HEK293 (cell line): Measurements from ENCODE around the gene TRAPPC8.

Experiments used
- PBX3 ChIP-seq: sonication (generic); formaldehyde crosslinking; IDR thresholded peaks from 2 replicates; pipeline ENCODE4 v1.8.1; 2022; ENCODE audit warnings: mild to moderate bottlenecking, moderate library complexity, missing genetic modification reagents
- SCRT1 ChIP-seq: fragments of 450-650 bp; formaldehyde crosslinking; IDR thresholded peaks from 2 replicates; pipeline ENCODE4 v1.5.1; 2016; ENCODE audit warnings: missing biosample characterization, missing genetic modification characterization, borderline replicate concordance
- ZNF155 ChIP-seq: fragments of 450-650 bp; formaldehyde crosslinking; IDR thresholded peaks from 2 replicates; pipeline ENCODE4 v1.5.1; 2016; ENCODE audit warnings: missing biosample characterization, missing genetic modification characterization
- ZNF521 ChIP-seq: fragments of 450-650 bp; formaldehyde crosslinking; IDR thresholded peaks from 2 replicates; pipeline ENCODE4 v1.5.1; 2017; ENCODE audit warnings: missing biosample characterization, mild to moderate bottlenecking, missing genetic modification characterization
- ZNF560 ChIP-seq: fragments of 450-650 bp; formaldehyde crosslinking; IDR thresholded peaks from 2 replicates; pipeline ENCODE4 v1.5.1; 2017; ENCODE audit warnings: missing biosample characterization, missing genetic modification characterization, borderline replicate concordance
- ZNF664 ChIP-seq: fragments of 450-650 bp; formaldehyde crosslinking; IDR thresholded peaks from 2 replicates; pipeline ENCODE4 v1.5.1; 2016; ENCODE audit warnings: missing biosample characterization, missing genetic modification characterization
- ZNF792 ChIP-seq: fragments of 450-650 bp; formaldehyde crosslinking; IDR thresholded peaks from 2 replicates; pipeline ENCODE4 v1.5.1; 2016; ENCODE audit warnings: missing biosample characterization, missing genetic modification characterization
- TF ChIP-seq, protein P1 (sequence below): fragments of 450-650 bp; formaldehyde crosslinking; IDR thresholded peaks from 2 replicates; pipeline ENCODE4 v1.5.1; 2017; ENCODE audit warnings: missing biosample characterization, missing genetic modification characterization
- TF ChIP-seq, protein P2 (sequence below): fragments of 450-650 bp; formaldehyde crosslinking; IDR thresholded peaks from 2 replicates; pipeline ENCODE4 v1.5.1; 2017; ENCODE audit warnings: missing biosample characterization, missing genetic modification characterization
- TF ChIP-seq, protein P3 (sequence below): fragments of 450-650 bp; formaldehyde crosslinking; IDR thresholded peaks from 2 replicates; pipeline ENCODE4 v1.5.1; 2016; ENCODE audit warnings: missing biosample characterization, missing genetic modification characterization

Gene TRAPPC8

DNA sequence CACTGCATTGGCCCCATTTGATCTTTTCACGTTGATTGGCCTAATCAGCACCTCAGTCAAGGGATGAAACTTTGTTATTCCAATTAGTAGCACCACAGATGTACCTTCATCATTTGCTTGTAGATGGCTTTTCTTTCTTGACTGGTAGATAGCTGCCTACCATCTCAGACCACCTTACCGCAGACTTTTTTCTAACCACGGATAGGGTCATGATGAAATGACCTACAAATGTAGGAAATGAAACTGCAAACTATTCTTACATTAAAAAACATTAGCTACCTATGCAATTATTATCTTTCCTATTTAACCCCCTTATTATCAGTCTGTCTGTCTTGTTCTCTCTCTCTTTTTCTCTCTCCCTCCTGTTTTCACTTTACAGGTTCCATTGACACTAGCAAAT is 159.9 kb downstream of the TRAPPC8 start (continued):
- TF ChIP-seq ZNF560 (tag by site-specific recombination), result no peak
- no peak for TF ChIP-seq PBX3 (CRISPR knock-in tag)
- TF ChIP-seq ZNF792, result no peak
- TF ChIP-seq, protein P1, sequence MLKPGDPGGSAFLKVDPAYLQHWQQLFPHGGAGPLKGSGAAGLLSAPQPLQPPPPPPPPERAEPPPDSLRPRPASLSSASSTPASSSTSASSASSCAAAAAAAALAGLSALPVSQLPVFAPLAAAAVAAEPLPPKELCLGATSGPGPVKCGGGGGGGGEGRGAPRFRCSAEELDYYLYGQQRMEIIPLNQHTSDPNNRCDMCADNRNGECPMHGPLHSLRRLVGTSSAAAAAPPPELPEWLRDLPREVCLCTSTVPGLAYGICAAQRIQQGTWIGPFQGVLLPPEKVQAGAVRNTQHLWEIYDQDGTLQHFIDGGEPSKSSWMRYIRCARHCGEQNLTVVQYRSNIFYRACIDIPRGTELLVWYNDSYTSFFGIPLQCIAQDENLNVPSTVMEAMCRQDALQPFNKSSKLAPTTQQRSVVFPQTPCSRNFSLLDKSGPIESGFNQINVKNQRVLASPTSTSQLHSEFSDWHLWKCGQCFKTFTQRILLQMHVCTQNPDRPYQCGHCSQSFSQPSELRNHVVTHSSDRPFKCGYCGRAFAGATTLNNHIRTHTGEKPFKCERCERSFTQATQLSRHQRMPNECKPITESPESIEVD (tag by site-specific recombination), result no peak
- TF ChIP-seq ZNF155 (tag by site-specific recombination), result no peak
- TF ChIP-seq, protein P2, sequence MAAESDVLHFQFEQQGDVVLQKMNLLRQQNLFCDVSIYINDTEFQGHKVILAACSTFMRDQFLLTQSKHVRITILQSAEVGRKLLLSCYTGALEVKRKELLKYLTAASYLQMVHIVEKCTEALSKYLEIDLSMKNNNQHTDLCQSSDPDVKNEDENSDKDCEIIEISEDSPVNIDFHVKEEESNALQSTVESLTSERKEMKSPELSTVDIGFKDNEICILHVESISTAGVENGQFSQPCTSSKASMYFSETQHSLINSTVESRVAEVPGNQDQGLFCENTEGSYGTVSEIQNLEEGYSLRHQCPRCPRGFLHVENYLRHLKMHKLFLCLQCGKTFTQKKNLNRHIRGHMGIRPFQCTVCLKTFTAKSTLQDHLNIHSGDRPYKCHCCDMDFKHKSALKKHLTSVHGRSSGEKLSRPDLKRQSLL (tag by site-specific recombination), result no peak
- TF ChIP-seq, protein P3, sequence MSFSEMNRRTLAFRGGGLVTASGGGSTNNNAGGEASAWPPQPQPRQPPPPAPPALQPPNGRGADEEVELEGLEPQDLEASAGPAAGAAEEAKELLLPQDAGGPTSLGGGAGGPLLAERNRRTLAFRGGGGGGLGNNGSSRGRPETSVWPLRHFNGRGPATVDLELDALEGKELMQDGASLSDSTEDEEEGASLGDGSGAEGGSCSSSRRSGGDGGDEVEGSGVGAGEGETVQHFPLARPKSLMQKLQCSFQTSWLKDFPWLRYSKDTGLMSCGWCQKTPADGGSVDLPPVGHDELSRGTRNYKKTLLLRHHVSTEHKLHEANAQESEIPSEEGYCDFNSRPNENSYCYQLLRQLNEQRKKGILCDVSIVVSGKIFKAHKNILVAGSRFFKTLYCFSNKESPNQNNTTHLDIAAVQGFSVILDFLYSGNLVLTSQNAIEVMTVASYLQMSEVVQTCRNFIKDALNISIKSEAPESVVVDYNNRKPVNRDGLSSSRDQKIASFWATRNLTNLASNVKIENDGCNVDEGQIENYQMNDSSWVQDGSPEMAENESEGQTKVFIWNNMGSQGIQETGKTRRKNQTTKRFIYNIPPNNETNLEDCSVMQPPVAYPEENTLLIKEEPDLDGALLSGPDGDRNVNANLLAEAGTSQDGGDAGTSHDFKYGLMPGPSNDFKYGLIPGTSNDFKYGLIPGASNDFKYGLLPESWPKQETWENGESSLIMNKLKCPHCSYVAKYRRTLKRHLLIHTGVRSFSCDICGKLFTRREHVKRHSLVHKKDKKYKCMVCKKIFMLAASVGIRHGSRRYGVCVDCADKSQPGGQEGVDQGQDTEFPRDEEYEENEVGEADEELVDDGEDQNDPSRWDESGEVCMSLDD (tag by site-specific recombination), result no peak
- no peak for TF ChIP-seq ZNF664 (tag by site-specific recombination)
- no peak for TF ChIP-seq SCRT1
- no peak for TF ChIP-seq ZNF521
